Loucy (cell line): Measurements from ENCODE around the gene DEFB129.

Experiments used
- EZH2phosphoT487 ChIP-seq: fragments of 200-600 bp; IDR thresholded peaks from 2 replicates; pipeline ENCODE4 v1.6.1; 2018; ENCODE audit warnings: antibody characterized with exemption, mild to moderate bottlenecking, moderate library complexity, borderline replicate concordance
- TF ChIP-seq, protein P1 (sequence below): fragments of 200-600 bp; sonication (generic); conservative IDR thresholded peaks from 2 replicates; pipeline ENCODE4 v1.5.1; 2014; ENCODE audit warnings: mild to moderate bottlenecking, antibody characterized with exemption, low read length

- TF ChIP-seq, protein P1, sequence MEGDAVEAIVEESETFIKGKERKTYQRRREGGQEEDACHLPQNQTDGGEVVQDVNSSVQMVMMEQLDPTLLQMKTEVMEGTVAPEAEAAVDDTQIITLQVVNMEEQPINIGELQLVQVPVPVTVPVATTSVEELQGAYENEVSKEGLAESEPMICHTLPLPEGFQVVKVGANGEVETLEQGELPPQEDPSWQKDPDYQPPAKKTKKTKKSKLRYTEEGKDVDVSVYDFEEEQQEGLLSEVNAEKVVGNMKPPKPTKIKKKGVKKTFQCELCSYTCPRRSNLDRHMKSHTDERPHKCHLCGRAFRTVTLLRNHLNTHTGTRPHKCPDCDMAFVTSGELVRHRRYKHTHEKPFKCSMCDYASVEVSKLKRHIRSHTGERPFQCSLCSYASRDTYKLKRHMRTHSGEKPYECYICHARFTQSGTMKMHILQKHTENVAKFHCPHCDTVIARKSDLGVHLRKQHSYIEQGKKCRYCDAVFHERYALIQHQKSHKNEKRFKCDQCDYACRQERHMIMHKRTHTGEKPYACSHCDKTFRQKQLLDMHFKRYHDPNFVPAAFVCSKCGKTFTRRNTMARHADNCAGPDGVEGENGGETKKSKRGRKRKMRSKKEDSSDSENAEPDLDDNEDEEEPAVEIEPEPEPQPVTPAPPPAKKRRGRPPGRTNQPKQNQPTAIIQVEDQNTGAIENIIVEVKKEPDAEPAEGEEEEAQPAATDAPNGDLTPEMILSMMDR = no peak
- TF ChIP-seq EZH2phosphoT487 = no peak
Observed at GRCh38 chr20:270517-270916, 43.5 kb downstream of the DEFB129 start.
